ENCODE data around the gene SYNGAP1. TPM values are rescaled to one million over a fixed set of nuclear protein-coding genes. Genes with fewer than 3 reads are reported as not detected.

SYNGAP1 gene
- total RNA-seq, 4 donors from 2014 or later = 4.9 to 37.2 (median 11.1) TPM

DNA sequence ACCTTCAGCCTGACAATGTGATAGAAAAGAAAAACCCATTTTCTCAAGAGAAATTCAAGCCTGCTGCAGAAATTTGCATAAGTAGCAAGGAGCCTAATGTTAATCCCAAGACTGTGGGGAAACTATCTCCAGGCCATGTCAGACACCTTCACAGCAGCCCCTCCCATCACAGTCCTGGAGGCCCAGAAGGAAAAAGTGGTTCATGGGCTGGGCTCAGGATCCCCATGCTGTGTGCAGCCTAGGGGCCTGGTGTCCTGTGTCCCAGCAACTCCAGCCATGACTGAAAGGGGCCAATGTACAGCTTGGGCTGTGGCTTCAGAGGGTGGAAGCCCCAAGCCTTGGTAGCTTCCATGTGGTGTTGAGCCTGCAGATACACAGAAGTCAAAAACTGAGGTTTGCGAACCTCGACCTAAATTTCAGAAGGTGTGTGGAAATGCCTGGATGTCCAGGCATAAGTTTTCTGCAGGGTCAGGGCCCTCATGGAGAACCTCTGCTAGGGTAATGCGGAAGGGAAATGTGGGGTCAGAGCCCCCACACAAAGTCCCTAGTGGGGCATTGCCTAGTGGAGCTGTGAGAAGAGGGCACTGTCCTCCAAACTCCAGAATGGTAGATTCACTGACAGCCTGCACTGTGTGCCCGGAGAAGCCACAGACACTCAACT lies 46.3 kb downstream of the SYNGAP1 start:
- intact Hi-C loops (cut with DNase I; ENCODE audit: low total_unique reads) = no loop called here
- Histone ChIP-seq H3K27me3 (no peaks in the 10 kb centered on the region), H3K4me3 (no peak overlapping the region), H3K9me3 (no peaks in the 10 kb centered on the region), H3K4me1 (no peaks in the 10 kb centered on the region), H3K36me3 (no peaks in the 10 kb centered on the region), H3K27ac (no peak overlapping the region)
- TF ChIP-seq, protein P1, sequence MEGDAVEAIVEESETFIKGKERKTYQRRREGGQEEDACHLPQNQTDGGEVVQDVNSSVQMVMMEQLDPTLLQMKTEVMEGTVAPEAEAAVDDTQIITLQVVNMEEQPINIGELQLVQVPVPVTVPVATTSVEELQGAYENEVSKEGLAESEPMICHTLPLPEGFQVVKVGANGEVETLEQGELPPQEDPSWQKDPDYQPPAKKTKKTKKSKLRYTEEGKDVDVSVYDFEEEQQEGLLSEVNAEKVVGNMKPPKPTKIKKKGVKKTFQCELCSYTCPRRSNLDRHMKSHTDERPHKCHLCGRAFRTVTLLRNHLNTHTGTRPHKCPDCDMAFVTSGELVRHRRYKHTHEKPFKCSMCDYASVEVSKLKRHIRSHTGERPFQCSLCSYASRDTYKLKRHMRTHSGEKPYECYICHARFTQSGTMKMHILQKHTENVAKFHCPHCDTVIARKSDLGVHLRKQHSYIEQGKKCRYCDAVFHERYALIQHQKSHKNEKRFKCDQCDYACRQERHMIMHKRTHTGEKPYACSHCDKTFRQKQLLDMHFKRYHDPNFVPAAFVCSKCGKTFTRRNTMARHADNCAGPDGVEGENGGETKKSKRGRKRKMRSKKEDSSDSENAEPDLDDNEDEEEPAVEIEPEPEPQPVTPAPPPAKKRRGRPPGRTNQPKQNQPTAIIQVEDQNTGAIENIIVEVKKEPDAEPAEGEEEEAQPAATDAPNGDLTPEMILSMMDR (IDR thresholded peaks at IDR 0.05) = no peak
- no peak for TF ChIP-seq POLR2AphosphoS5 (IDR thresholded peaks at IDR 0.05)
- TF ChIP-seq EP300 (IDR thresholded peaks at IDR 0.05; ENCODE audit: low read depth) = no peak
- TF ChIP-seq POLR2A (IDR thresholded peaks at IDR 0.05) = no peak
- WGBS, 2 donors (ENCODE audit: low coverage in 1 of 2) = 90% methylated on average over 4 of the region's 4 CpGs; no CpG with 5 or more reads in 1 of the 2 donors
- in situ Hi-C loops (cut with MboI; ENCODE audit: low pct_ligation_motif_present in 1 of 4, low pct_unique_long_range_greater_than_20kb in 1 of 4, low sequenced_read_pairs in 3 of 4) = no loop called here
- no peak for DNase-seq

DNA sequence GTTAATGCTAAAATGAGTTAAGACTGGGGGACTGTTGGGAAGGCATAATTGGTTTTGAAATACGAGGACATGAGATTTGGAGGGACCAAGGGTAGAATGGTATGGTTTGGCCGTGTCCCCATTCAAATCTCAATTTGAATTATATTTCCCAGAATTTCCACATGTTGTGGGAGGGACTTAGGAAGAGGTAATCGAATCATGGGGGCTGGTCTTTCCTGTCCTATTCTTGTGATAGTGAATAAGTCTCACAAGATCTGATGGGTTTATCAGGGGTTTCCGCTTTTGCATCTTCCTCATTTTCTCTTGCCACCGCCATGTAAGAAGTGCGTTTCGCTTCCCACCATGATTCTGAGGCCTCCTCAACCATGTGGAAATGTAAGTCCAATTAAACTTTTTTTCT lies 47.2 kb downstream of the SYNGAP1 start:
- H3K36me3 ChIP-seq = no peaks in the 10 kb centered on the region
- in situ Hi-C loops (cut with MboI; ENCODE audit: low pct_ligation_motif_present in 1 of 4, low pct_unique_long_range_greater_than_20kb in 1 of 4, low sequenced_read_pairs in 3 of 4) (no loop called here), intact Hi-C loops (cut with DNase I; ENCODE audit: low total_unique reads) (no loop called here)
- H3K4me1 ChIP-seq = no peaks in the 10 kb centered on the region
- H3K27me3 ChIP-seq = no peaks in the 10 kb centered on the region
- no peak overlapping the region for H3K27ac ChIP-seq
- H3K9me3 ChIP-seq = no peaks in the 10 kb centered on the region
- DNase-seq = no peak
- WGBS, 2 donors (ENCODE audit: low coverage in 1 of 2) = 71 to 81% methylated on average over 6 to 7 of the region's 7 CpGs
- H3K4me3 ChIP-seq = no peak overlapping the region
- no peak for TF ChIP-seq POLR2A (IDR thresholded peaks at IDR 0.05)
- no peak for TF ChIP-seq POLR2AphosphoS5 (IDR thresholded peaks at IDR 0.05)
- no peak for TF ChIP-seq EP300 (IDR thresholded peaks at IDR 0.05; ENCODE audit: low read depth)
- TF ChIP-seq, protein P1 (IDR thresholded peaks at IDR 0.05) = no peak

DNA sequence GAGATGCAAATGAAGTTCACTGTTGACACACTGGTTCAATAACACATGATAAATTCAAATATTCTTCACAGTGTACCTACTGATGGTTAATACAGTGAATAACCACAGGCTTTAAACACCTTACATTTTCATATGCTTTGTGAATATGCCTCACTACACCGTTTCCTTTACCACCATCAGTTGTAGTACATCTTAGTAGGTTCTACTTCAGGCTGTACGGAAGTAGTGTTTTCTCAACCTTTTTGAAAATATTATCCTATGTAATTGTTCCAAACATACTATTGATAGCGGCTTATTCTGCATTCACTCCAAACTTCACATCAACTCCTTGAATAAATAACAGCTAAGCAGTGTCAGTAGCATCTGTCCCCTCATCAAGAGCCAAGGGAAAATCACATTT lies 49.8 kb downstream of the SYNGAP1 start:
- Histone ChIP-seq H3K27me3 (no peaks in the 10 kb centered on the region), H3K27ac (no peak overlapping the region), H3K36me3 (no peaks in the 10 kb centered on the region), H3K9me3 (no peaks in the 10 kb centered on the region), H3K4me1 (no peaks in the 10 kb centered on the region), H3K4me3 (no peak overlapping the region)
- in situ Hi-C loops (cut with MboI; ENCODE audit: low pct_ligation_motif_present in 1 of 4, low pct_unique_long_range_greater_than_20kb in 1 of 4, low sequenced_read_pairs in 3 of 4) (no loop called here), intact Hi-C loops (cut with DNase I; ENCODE audit: low total_unique reads) (no loop called here)
- 84 to 89% methylated on average over 3 of the region's 3 CpGs for WGBS, 2 donors (ENCODE audit: low coverage in 1 of 2)
- DNase-seq = no peak
- no peak for TF ChIP-seq POLR2AphosphoS5 (IDR thresholded peaks at IDR 0.05)
- no peak for TF ChIP-seq EP300 (IDR thresholded peaks at IDR 0.05; ENCODE audit: low read depth)
- TF ChIP-seq, protein P1 (IDR thresholded peaks at IDR 0.05) = no peak
- no peak for TF ChIP-seq POLR2A (IDR thresholded peaks at IDR 0.05)

DNA sequence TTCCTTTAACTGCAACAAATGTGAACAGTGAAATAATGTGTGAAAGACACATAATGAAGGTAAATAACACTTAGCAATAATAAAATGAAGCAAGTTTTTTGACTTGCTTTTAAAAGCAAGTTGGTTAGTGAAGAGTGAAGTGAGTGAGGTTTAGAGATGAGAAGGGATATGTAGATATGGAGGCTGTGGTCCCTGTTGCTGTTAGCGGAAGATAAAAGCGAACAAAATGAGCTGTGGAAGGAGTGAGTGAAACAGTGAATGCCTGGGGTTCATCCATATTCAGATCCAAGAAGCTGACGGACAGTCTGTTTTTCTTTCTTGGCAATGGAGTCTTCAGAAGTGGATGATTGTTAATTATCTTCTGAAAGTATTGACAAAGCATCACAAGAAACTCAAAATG lies 58.0 kb downstream of the SYNGAP1 start:
- H3K4me1 ChIP-seq = no peaks in the 10 kb centered on the region
- no peak for DNase-seq
- H3K4me3 ChIP-seq = no peak overlapping the region
- TF ChIP-seq, protein P1 (IDR thresholded peaks at IDR 0.05) = no peak
- no peaks in the 10 kb centered on the region for H3K27me3 ChIP-seq
- no peaks in the 10 kb centered on the region for H3K9me3 ChIP-seq
- in situ Hi-C loops (cut with MboI; ENCODE audit: low pct_ligation_motif_present in 1 of 4, low pct_unique_long_range_greater_than_20kb in 1 of 4, low sequenced_read_pairs in 3 of 4) = no loop called here
- H3K36me3 ChIP-seq = no peaks in the 10 kb centered on the region
- H3K27ac ChIP-seq = no peak overlapping the region
- WGBS, 2 donors (ENCODE audit: low coverage in 1 of 2) = 69 to 80% methylated on average over 3 of the region's 3 CpGs
- intact Hi-C loops (cut with DNase I; ENCODE audit: low total_unique reads) = no loop called here
